HEK293 (cell line): ENCODE results near the gene LLGL2.

Experiments
- CTCF ChIA-PET: fragments of 350-600 bp; formaldehyde crosslinking; extraction: SDS; loops from one replicate; lab custom pipeline; 2021; ENCODE audit warnings: antibody characterized with exemption; lab: Yijun Ruan, JAX
- POLR2A ChIA-PET: fragments of 300-600 bp; formaldehyde crosslinking; extraction: SDS; loops from one replicate; lab custom pipeline; 2020; ENCODE audit warnings: antibody characterized with exemption, inconsistent platforms; lab: Yijun Ruan, JAX
- H3K27ac ChIP-seq: fragments of 200-500 bp; sonication (Bioruptor generic); 2 replicates; pipeline ENCODE4 v1.5.1; 2014; ENCODE audit warnings: low read depth, low read length, control low read depth, inconsistent platforms; ENCODE audit errors: extremely low read depth
- H3K36me3 ChIP-seq, 2 experiments: fragments of 200-500 bp in 1 of 2; sonication (Bioruptor generic) in 1 of 2; 1 replicate in 1 of 2; 2 replicates in 1 of 2; pipeline ENCODE4 v1.5.1; 2014 to 2017; ENCODE audit warnings: inconsistent platforms in 2 of 2, low read length in 2 of 2; ENCODE audit not compliant: control insufficient read depth in 2 of 2, insufficient read depth in 1 of 2
- H3K4me1 ChIP-seq: fragments of 200-500 bp; sonication (Bioruptor generic); 2 replicates; pipeline ENCODE4 v1.5.1; 2014; ENCODE audit warnings: mild to moderate bottlenecking, low read length, inconsistent platforms; ENCODE audit not compliant: control insufficient read depth, insufficient read depth
- H3K4me3 ChIP-seq: 2 replicates; pipeline ENCODE4 v1.5.1; 2011; ENCODE audit warnings: low read depth, mild to moderate bottlenecking, control low read depth, low read length, moderate library complexity
- H3K9me3 ChIP-seq: fragments of 200-500 bp; sonication (Bioruptor generic); 2 replicates; pipeline ENCODE4 v1.5.1; 2014; ENCODE audit warnings: low read depth, low read length, inconsistent platforms; ENCODE audit not compliant: control insufficient read depth, insufficient read depth
- BCL6B ChIP-seq: fragments of 450-650 bp; formaldehyde crosslinking; IDR thresholded peaks from 2 replicates; pipeline ENCODE4 v1.5.1; 2017; ENCODE audit warnings: missing biosample characterization, missing genetic modification characterization
- ELK4 ChIP-seq: IDR thresholded peaks from 2 replicates; pipeline ENCODE4 v1.6.1; 2011; ENCODE audit warnings: mild to moderate bottlenecking, low read depth, low read length, borderline replicate concordance
- GLI2 ChIP-seq: fragments of 450-650 bp; formaldehyde crosslinking; IDR thresholded peaks from 2 replicates; pipeline ENCODE4; 2017; ENCODE audit warnings: missing biosample characterization, missing genetic modification characterization, low read depth, borderline replicate concordance
- INSM2 ChIP-seq: fragments of 450-650 bp; formaldehyde crosslinking; IDR thresholded peaks from 2 replicates; pipeline ENCODE4 v1.5.1; 2016; ENCODE audit warnings: missing biosample characterization, missing genetic modification characterization
- OSR2 ChIP-seq: fragments of 450-650 bp; formaldehyde crosslinking; IDR thresholded peaks from 2 replicates; pipeline ENCODE4 v1.5.1; 2016; ENCODE audit warnings: missing biosample characterization, missing genetic modification characterization
- PBX3 ChIP-seq: sonication (generic); formaldehyde crosslinking; IDR thresholded peaks from 2 replicates; pipeline ENCODE4 v1.8.1; 2022; ENCODE audit warnings: mild to moderate bottlenecking, moderate library complexity, missing genetic modification reagents
- TCF7L2 ChIP-seq: IDR thresholded peaks from 2 replicates; pipeline ENCODE4 v1.6.1; 2011; ENCODE audit warnings: low read depth, mild to moderate bottlenecking, inconsistent platforms, low read length, moderate library complexity, borderline replicate concordance
- ZBTB7A ChIP-seq: fragments of 450-650 bp; formaldehyde crosslinking; IDR thresholded peaks from 2 replicates; pipeline ENCODE4 v1.5.1; 2016; ENCODE audit warnings: low read depth, missing biosample characterization, missing genetic modification characterization
- ZBTB8A ChIP-seq: fragments of 450-650 bp; formaldehyde crosslinking; IDR thresholded peaks from 2 replicates; pipeline ENCODE4 v1.5.1; 2016; ENCODE audit warnings: missing biosample characterization, missing genetic modification characterization
- ZEB2 ChIP-seq: fragments of 450-650 bp; formaldehyde crosslinking; IDR thresholded peaks from 2 replicates; pipeline ENCODE4 v1.5.1; 2016; ENCODE audit warnings: missing biosample characterization, missing genetic modification characterization
- ZNF10 ChIP-seq: fragments of 450-650 bp; formaldehyde crosslinking; IDR thresholded peaks from 2 replicates; pipeline ENCODE4 v1.5.1; 2017; ENCODE audit warnings: missing biosample characterization, missing genetic modification characterization
- ZNF121 ChIP-seq: fragments of 450-650 bp; formaldehyde crosslinking; IDR thresholded peaks from 2 replicates; pipeline ENCODE4 v1.5.1; 2016; ENCODE audit warnings: missing biosample characterization, missing genetic modification characterization
- ZNF157 ChIP-seq: fragments of 450-650 bp; formaldehyde crosslinking; IDR thresholded peaks from 2 replicates; pipeline ENCODE4 v1.5.1; 2016; ENCODE audit warnings: missing biosample characterization, missing genetic modification characterization
- ZNF169 ChIP-seq: fragments of 450-650 bp; formaldehyde crosslinking; IDR thresholded peaks from 2 replicates; pipeline ENCODE4 v1.5.1; 2016; ENCODE audit warnings: missing biosample characterization, missing genetic modification characterization
- ZNF211 ChIP-seq: fragments of 450-650 bp; formaldehyde crosslinking; IDR thresholded peaks from 2 replicates; pipeline ENCODE4 v1.5.1; 2016; ENCODE audit warnings: low read depth, missing biosample characterization, missing genetic modification characterization
- ZNF23 ChIP-seq: fragments of 450-650 bp; formaldehyde crosslinking; IDR thresholded peaks from 2 replicates; pipeline ENCODE4 v1.5.1; 2016; ENCODE audit warnings: missing biosample characterization, missing genetic modification characterization, borderline replicate concordance
- ZNF239 ChIP-seq: fragments of 450-650 bp; formaldehyde crosslinking; IDR thresholded peaks from 2 replicates; pipeline ENCODE4 v1.5.1; 2016; ENCODE audit warnings: missing biosample characterization, missing genetic modification characterization
- ZNF24 ChIP-seq: fragments of 450-650 bp; formaldehyde crosslinking; IDR thresholded peaks from 2 replicates; pipeline ENCODE4 v1.5.1; 2016; ENCODE audit warnings: missing biosample characterization, missing genetic modification characterization
- ZNF266 ChIP-seq: fragments of 450-650 bp; formaldehyde crosslinking; IDR thresholded peaks from 2 replicates; pipeline ENCODE4 v1.5.1; 2016; ENCODE audit warnings: missing biosample characterization, missing genetic modification characterization, low read depth
- ZNF274 ChIP-seq, 2 experiments: fragments of 200-500 bp in 1 of 2; fragments of 450-650 bp in 1 of 2; sonication (Bioruptor generic) in 1 of 2; formaldehyde crosslinking in 1 of 2; IDR thresholded peaks; 2 replicates each; pipeline versions ENCODE4 v1.5.1 to v1.6.1; 2014 to 2016; ENCODE audit warnings: borderline replicate concordance in 1 of 2, inconsistent platforms in 1 of 2, low read length in 1 of 2, missing biosample characterization in 1 of 2, missing genetic modification characterization in 1 of 2
- ZNF324 ChIP-seq: fragments of 450-650 bp; formaldehyde crosslinking; IDR thresholded peaks from 2 replicates; pipeline ENCODE4 v1.5.1; 2016; ENCODE audit warnings: missing biosample characterization, missing genetic modification characterization
- ZNF341 ChIP-seq: fragments of 450-650 bp; formaldehyde crosslinking; IDR thresholded peaks from 2 replicates; pipeline ENCODE4; 2016; ENCODE audit warnings: low read depth, missing biosample characterization, missing genetic modification characterization
- ZNF362 ChIP-seq: fragments of 450-650 bp; formaldehyde crosslinking; IDR thresholded peaks from 2 replicates; pipeline ENCODE4 v1.5.1; 2016; ENCODE audit warnings: missing biosample characterization, missing genetic modification characterization
- ZNF37A ChIP-seq: fragments of 450-650 bp; IDR thresholded peaks from 2 replicates; pipeline ENCODE4 v1.5.1; 2018; ENCODE audit warnings: missing biosample characterization, missing genetic modification characterization
- ZNF449 ChIP-seq: fragments of 450-650 bp; formaldehyde crosslinking; IDR thresholded peaks from 2 replicates; pipeline ENCODE4 v1.5.1; 2017; ENCODE audit warnings: missing biosample characterization, mild to moderate bottlenecking, missing genetic modification characterization, moderate library complexity
- ZNF510 ChIP-seq: fragments of 450-650 bp; formaldehyde crosslinking; IDR thresholded peaks from 2 replicates; pipeline ENCODE4 v1.5.1; 2018; ENCODE audit warnings: mild to moderate bottlenecking, missing genetic modification characterization, missing biosample characterization; ENCODE audit not compliant: insufficient replicate concordance
- ZNF521 ChIP-seq: fragments of 450-650 bp; formaldehyde crosslinking; IDR thresholded peaks from 2 replicates; pipeline ENCODE4 v1.5.1; 2017; ENCODE audit warnings: missing biosample characterization, mild to moderate bottlenecking, missing genetic modification characterization
- ZNF548 ChIP-seq: fragments of 450-650 bp; formaldehyde crosslinking; IDR thresholded peaks from 2 replicates; pipeline ENCODE4 v1.5.1; 2016; ENCODE audit warnings: missing biosample characterization, missing genetic modification characterization
- ZNF623 ChIP-seq: fragments of 450-650 bp; formaldehyde crosslinking; IDR thresholded peaks from 2 replicates; pipeline ENCODE4 v1.5.1; 2016; ENCODE audit warnings: missing biosample characterization, missing genetic modification characterization
- ZNF629 ChIP-seq: fragments of 450-650 bp; formaldehyde crosslinking; IDR thresholded peaks from 2 replicates; pipeline ENCODE4 v1.5.1; 2017; ENCODE audit warnings: missing biosample characterization, missing genetic modification characterization
- ZNF677 ChIP-seq: fragments of 450-650 bp; IDR thresholded peaks from 2 replicates; pipeline ENCODE4 v1.5.0; 2018; ENCODE audit warnings: missing biosample characterization, mild to moderate bottlenecking, missing genetic modification characterization, moderate library complexity
- ZNF701 ChIP-seq: fragments of 450-650 bp; formaldehyde crosslinking; IDR thresholded peaks from 2 replicates; pipeline ENCODE4 v1.5.1; 2016; ENCODE audit warnings: missing biosample characterization, missing genetic modification characterization
- ZSCAN16 ChIP-seq: fragments of 450-650 bp; formaldehyde crosslinking; IDR thresholded peaks from 2 replicates; pipeline ENCODE4 v1.5.1; 2016; ENCODE audit warnings: missing biosample characterization, missing genetic modification characterization

The LLGL2 gene

GRCh38 chr17:75573540-75573957, 48.1 kb downstream of the LLGL2 start:
- ChIA-PET CTCF (no interaction called here), POLR2A (no interaction called here)
- H3K27ac ChIP-seq, result no peak overlapping the region

GRCh38 chr17:75573994-75574393, 48.5 kb downstream of the LLGL2 start:
- TF ChIP-seq ZNF701, result no peak
- no peak for TF ChIP-seq ZNF24 (tag by site-specific recombination)
- no peak for TF ChIP-seq ELK4
- TF ChIP-seq ZNF121, result no peak
- TF ChIP-seq ZNF623, result no peak
- TF ChIP-seq ZNF521, result no peak
- TF ChIP-seq GLI2 (tag by site-specific recombination), result no peak
- no peak for TF ChIP-seq ZEB2 (tag by site-specific recombination)
- no peak for TF ChIP-seq BCL6B (tag by site-specific recombination)
- no peak for TF ChIP-seq ZNF239 (tag by site-specific recombination)
- TF ChIP-seq PBX3 (CRISPR knock-in tag), result no peak
- no peak for TF ChIP-seq ZNF341 (tag by site-specific recombination)
- TF ChIP-seq ZNF629 (tag by site-specific recombination), result no peak
- no peak for TF ChIP-seq ZNF169 (tag by site-specific recombination)
- no peak for TF ChIP-seq ZNF677 (tag by site-specific recombination)
- POLR2A ChIA-PET, result no interaction called here
- H3K4me3 ChIP-seq, result no peak overlapping the region
- H3K4me1 ChIP-seq, result no peaks in the 10 kb centered on the region; the same call in 1 of the 2 replicates
- no peaks in the 10 kb centered on the region for H3K9me3 ChIP-seq
- CTCF ChIA-PET, result interaction anchor here (0.7 kb wide), 1 partner anchor 52 kb away, joined by 3 read pairs; no protein-coding TSS in a partner anchor
- H3K36me3 ChIP-seq, result peaks cover 0 to 3% of the 10 kb centered on the region in 2 experiments; a peak in 1 of 3 replicates
- H3K27ac ChIP-seq, result no peak overlapping the region

More at GRCh38 chr17:75573540-75573957, 48.1 kb downstream of the LLGL2 start:
- Histone ChIP-seq H3K4me3 (no peak overlapping the region), H3K4me1 (no peaks in the 10 kb centered on the region), H3K36me3 (peaks cover 0 to 3% of the 10 kb centered on the region in 2 experiments; a peak in 1 of 3 replicates), H3K9me3 (no peaks in the 10 kb centered on the region)
- TF ChIP-seq ZNF548 (tag by site-specific recombination), result no peak
- TF ChIP-seq OSR2 (tag by site-specific recombination), result no peak
- TF ChIP-seq ZNF274 (IDR thresholded peaks at IDR 0.05; ENCODE audit: low read length), result no peak
- TF ChIP-seq ZNF274 (tag by site-specific recombination; IDR thresholded peaks at IDR 0.05; ENCODE audit: borderline replicate concordance), result no peak
- TF ChIP-seq TCF7L2, result no peak
- no peak for TF ChIP-seq ZNF23
- no peak for TF ChIP-seq ZNF10
- no peak for TF ChIP-seq ZNF266 (tag by site-specific recombination)
- no peak for TF ChIP-seq ZNF449
- TF ChIP-seq ZNF37A (tag by site-specific recombination), result no peak
- no peak for TF ChIP-seq ZNF510 (tag by site-specific recombination)
- TF ChIP-seq ZBTB8A, result no peak
- TF ChIP-seq ZNF324 (tag by site-specific recombination), result no peak
- TF ChIP-seq ZNF362 (tag by site-specific recombination), result no peak
- TF ChIP-seq ZSCAN16 (tag by site-specific recombination), result no peak
- TF ChIP-seq ZNF211, result no peak
- TF ChIP-seq ZBTB7A, result no peak
- no peak for TF ChIP-seq INSM2 (tag by site-specific recombination)
- no peak for TF ChIP-seq ZNF157 (tag by site-specific recombination)
